GM20431 (cell line): ENCODE data around the gene NEU1.
"Not testable (repeated sequence)": the region's sequence is repeated elsewhere in the genome, so short reads cannot be mapped to it uniquely, and the experiment has no call there.

Source experiments
- in situ Hi-C: fragments of 300-500 bp; cut with MseI, MboI; formaldehyde crosslinking; loops from one replicate; pipeline ENCODE4 v1.15.0; 2020; ENCODE audit warnings: low sequenced_read_pairs; ENCODE audit not compliant: unreplicated experiment

NEU1 gene

DNA sequence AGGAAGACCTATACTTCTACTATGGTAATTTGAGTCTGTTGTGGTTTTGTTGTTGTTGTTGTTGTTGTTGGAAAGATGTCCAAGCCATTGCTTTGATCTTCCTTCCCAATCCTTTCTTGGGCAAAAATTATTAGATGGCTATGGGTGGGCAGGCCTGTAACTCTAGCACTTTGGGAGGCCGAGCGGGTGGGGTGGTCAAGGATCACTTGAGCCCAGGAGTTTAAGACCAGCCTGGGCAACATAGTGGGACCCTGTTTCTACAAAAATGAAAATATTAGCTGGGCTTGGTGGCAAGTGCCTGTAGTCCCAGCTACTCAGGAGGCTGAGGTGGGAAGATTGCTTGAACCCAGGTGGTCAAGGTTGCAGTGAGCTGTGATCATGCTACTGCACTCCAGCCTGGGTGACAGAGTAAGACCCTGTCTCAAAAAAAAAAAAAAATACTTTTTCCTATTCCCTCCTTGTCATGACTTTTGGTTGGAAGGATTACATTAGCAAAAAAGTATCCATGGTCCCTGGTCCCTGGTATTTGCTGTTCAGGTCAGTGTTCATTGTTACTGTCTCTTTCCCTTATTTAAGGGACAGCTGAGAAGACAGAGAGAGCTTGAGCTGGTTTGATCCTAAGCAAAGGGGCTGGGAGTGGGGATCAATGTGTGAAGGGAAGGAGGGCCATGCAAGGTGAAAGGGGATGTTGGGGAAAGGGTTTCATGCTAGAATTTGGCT, 11.7 kb downstream of the NEU1 start:
- in situ Hi-C loops, result no loop called here

DNA sequence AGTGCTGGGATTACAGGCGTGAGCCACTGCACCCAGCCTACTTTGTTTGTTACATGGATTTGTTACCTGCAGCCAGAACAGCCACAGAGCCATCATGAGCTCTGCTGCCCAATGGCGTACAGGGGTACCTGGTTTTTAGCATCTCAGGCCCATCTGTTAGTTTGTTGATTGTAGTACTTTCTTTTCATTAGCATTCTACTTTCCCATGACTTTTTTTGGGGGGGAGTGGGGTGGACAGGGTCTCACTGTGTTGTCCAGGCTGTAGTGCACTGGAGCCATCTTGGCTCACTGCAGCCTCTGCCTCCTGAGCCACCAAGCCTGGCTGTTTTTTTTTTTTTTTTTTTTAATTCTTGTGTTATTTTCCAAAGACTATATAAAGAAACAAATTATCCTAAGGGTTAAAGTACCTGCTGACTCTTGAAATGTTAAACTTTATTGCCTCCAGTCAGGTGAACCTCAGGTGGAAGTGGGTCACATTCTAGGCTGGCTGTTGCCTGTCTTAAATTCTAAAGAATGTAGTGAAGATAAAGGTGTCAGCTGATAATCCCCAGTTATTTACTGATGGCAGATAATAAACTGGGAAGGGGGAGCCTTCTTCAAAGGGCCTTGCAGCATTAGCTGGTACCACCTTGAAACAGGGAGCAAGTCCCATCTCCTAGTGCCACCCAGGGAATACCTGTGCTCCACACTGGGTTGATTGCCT, 15.2 kb downstream of the NEU1 start:
- in situ Hi-C loops, result no loop called here

DNA sequence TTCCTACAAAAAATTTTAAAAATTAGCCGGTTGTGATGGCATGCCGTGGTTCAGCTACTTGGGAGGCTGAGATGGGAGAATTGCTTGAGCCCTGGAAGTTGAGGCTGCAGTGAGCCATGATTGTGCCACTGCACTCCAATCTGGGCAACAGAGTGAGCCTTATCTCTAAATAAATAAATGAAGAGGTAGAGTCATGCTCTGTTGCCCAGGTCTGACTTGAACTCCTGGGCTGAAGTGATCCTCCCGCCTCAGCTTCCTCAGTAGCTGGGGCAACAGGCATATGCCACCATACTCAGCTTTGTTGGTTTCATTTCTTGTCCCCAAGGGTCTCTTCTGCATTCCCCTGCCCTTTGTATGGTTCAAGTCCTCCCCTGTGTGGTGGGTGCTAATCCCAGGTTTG, 18.1 kb downstream of the NEU1 start:
- in situ Hi-C loops, result no loop called here

DNA sequence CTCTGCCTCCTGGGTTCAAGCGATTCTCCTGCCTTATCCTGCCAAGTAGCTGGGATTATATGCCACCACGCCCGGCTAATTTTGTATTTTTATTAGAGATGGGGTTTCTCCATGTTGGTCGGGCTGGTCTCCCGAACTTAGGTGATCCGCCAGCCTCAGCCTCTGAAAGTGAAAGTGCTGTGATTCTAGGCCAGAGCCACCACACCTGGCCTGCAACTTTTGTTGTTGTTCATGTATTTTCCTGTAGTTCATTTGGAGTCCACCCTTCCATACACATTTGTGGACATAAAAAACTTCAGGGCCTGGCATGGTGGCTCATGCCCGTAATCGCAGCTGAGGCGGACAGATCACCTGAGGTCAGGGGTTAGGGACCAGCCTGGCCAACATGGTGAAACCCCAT, 20.6 kb downstream of the NEU1 start:
- in situ Hi-C loops, result no loop called here

DNA sequence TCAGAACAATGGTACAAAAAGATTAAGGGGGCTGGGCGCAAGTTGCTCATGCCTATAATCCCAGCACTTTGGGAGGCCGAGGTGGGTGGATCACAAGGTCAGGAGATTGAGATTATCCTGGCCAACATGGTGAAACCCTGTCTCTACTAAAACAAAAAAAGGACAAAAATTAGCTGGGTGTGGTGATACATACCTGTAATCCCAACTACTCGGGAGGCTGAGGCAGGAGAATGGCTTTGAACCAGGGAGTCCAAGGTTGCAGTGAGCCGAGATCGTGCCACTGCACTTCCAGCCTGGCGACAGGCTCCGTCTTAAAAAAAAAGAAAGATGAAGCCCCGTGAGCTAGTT, 22.9 kb downstream of the NEU1 start:
- in situ Hi-C loops, result not testable (repeated sequence)

DNA sequence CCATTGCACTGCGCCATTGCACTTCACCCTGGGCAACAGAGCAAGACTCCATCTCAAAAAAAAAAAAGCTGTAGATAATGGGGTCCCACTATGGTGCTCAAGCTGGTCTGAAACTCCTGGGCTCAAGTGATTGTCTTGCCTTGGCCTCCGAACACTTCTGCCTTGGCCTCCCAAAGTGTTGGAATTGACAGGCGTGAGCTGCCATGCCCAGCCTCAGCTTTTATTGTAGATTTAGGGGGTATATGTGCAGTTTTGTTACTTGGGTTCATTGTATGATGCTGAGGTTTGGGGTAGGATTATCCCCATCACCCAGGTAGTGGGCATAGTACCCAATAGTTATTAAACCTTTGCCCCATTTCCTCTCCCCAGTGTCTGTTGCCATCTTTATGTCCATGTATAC, 23.7 kb downstream of the NEU1 start:
- in situ Hi-C loops, result no loop called here

DNA sequence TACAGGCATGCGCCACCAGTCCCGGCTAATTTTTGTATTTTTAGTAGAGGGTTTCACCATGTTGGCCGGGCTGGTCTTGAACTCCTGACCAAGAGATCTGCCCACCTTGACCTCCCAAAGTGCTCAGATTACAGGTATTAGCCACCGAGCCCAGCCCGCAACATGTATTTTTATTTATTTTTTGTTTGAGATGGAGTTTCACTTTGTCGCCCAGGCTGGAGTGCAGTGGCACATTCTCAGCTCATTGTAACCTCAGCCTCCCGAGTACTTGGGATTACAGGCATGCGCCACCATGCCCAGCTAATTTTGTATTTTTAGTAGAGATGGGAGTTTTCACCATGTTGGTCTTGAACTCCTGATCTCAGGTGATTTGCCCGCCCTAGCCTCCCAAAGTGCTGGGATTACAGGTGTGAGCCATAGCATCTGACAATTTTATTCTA, 24.5 kb downstream of the NEU1 start:
- in situ Hi-C loops, result not testable (repeated sequence)

DNA sequence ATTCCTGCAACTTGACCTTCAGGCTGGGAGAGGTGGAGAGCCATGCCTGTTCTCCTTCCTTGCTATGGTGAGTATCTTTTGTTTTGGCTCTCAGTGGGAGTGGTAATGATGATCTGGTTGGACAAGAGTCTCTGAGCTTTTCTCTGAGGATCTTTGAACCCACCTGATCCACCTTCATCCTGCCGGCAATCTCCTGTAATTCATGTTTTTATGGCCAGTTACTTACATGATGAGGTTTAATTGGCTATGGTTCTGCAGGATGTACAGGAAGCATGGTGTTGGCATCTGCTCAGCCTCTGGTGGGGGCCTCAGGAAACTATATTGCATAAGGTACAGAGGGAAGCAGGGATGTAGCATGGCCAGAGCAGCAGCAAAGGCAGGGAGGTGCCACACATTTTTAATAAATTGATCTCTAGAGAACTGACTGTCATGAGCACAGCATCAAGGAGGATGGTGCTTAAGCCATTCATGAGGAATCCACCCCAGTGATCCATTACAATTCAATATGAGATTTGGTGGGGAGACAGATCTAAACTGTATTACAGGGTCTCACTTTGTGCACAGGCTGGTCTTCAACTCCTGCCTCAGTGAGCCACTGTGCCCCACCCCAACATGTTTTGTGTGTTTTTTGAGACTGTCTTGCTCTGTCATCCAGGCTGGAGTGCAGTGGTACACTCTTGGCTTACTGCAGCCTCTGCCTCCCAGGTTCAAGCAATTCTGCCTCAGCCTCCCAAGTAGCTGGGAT, 25.1 kb downstream of the NEU1 start:
- in situ Hi-C loops, result no loop called here

DNA sequence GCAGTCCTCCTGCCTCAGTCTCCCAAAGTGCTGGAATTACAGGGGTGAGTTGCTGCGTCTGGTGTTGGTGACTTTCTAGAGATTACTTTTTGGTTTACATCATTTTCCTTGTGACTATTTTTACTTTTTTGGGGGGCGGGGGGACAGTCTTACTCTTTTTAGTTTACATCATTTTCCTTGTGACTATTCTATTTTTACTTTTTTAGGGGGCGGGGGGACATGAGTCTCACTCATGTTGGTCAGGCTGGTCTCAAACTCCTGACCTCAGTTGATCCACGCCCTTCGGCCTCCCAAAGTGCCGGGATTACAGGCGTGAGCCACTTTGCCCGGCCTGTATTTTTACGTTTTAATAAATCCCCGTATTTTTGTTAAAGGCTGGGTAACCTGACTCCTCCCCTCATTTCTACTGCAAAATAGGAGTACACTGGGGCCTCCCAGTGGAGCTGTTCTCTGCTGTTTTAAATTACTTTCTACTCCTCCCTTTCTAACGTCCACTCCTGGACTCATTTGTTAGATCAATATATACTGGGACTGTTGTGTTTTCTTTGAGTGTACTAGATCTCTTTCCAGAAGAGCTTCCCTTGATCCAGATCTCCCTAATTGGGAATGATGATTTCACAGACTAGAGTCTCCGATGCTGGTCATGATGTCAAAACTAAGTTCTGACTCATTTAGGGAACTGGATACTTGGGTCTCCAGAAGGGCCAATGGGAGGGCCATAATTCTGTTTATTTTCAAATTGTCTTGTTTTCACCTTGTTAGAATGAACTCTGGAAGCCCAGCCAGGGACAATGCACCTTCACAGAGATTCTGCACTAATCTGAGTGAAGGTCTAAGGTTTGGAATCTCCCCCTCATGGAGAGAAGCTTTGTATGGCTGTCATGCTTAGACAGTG, 25.9 kb downstream of the NEU1 start:
- in situ Hi-C loops, result no loop called here

DNA sequence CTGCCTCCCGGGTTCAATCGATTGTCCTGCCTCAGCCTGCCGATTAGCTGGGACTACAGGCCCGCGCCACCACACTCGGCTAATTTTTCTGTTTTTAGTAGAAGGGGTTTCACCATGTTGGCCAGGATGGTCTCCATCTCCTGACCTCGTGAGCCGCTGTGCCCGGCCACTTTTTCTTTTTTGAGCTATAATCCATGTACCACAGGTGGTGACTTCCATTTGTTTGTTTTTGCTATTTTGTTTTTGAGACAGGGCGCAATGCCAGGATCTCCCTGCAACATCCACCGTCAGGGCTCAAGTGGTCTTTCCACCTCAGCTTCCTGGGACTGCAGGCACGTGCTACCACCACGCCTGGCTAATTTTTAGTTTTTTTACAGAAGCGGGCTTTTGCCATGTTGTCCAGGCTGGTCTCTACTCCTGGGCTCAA, 26.6 kb downstream of the NEU1 start:
- in situ Hi-C loops, result no loop called here

DNA sequence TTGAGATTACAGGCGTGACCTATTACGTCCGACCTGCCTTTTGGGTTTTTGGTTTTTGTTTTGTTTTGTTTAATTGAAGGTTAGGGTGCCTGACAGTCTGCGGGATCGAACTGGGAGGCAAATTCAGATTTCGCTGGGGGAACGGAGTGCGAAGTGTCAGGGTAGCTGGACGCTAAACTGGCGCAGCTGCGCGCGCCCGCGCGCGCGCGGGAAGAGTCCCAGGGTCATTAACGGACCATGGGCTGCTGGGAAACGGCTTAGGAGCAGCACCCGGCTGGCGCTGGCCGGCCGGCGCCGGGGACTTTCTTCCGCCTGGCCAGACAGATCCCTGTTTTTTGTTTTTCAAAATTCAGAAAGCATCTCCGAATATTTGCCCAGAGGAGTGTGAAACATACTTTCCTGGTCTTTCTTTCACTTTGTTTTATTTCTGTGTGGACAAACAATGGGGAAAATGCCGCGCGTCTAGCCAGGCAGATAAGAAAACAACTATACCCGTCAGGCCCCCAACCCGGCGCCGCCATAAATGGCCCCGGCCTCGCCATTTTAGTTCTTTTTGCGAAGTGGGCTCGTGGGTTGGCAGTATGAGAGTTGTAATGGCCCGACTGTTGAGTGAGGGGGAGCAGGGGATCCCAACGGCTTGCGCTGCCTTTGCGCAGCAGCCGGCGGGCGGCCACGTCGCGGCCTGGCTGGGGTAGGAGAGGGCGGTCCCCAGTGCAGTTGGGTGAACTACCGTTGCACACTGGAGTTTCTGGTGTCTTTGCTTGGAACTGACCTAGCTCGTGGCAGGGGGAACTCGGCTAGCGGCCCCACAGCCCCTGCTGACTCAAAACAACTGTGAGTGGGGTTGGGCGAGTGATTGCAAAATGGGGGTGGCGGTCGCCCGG, 28.0 kb downstream of the NEU1 start:
- in situ Hi-C loops, result no loop called here

DNA sequence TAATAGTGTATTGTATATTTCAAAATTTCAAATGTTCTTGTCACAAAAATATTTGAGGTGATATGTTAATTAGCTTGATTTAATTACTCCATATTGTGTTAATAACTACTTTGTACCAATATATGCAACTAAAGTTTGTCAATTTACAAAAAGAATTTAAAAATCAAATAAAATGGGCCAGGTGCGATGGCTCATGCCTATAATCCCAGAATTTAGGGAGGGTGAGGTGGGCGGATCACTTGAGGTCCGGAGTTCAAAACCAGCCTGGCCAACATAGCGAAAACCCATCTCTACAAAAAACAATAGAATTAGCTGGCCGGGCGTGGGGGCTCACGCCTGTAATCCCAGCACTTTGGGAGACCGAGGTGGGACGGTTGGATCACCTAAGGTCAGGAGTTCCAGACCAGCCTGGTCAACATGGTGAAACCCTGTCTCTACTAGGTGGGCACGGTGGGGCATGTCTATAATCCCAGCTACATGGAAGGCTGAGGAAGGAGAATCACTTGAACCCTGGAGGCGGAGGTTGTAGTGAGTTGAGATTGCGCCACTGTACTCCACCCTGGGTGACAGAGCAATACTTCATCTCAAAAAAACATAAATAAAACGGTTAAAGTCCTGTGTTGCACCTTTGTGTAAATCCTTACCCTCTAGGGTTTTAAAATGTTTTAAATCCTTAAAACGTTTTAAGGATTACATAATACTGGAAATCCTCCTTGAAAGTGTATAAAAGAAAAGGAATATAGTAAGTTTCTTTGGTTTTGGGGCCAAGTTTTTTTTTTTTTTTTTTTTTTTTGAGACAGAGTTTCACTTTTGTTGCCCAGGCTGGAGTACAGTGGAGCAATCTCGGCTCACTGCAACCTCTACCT, 31.0 kb downstream of the NEU1 start:
- in situ Hi-C loops, result no loop called here

DNA sequence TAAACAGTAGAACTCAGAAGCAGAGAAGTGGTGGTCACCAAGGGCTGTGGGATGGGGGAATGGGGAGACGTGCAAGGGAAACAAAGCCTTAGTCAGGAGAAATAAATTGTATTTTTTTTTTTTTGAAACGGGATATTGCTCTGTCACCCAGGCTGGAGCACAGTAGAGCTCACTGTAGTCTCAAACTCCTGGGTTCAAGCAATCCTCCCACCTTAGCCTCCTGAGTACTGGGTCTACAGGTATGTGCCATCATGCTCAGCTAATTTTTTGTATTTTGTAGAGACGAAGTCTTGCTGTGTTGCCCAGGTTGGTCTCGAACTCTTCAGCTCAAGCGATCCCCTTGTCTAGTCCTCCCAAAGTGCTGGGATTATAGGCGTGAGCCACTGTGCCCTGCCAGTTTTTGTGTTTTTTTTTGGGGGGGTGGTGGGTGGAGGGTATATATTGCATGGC, 31.7 kb downstream of the NEU1 start:
- in situ Hi-C loops, result no loop called here

DNA sequence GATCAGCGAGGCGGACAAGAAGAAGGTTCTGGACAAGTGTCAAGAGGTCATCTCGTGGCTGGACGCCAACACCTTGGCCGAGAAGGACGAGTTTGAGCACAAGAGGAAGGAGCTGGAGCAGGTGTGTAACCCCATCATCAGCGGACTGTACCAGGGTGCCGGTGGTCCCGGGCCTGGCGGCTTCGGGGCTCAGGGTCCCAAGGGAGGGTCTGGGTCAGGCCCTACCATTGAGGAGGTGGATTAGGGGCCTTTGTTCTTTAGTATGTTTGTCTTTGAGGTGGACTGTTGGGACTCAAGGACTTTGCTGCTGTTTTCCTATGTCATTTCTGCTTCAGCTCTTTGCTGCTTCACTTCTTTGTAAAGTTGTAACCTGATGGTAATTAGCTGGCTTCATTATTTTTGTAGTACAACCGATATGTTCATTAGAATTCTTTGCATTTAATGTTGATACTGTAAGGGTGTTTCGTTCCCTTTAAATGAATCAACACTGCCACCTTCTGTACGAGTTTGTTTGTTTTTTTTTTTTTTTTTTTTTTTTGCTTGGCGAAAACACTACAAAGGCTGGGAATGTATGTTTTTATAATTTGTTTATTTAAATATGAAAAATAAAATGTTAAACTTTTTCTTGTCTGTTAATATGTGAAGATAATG, 32.9 kb downstream of the NEU1 start:
- in situ Hi-C loops, result no loop called here

DNA sequence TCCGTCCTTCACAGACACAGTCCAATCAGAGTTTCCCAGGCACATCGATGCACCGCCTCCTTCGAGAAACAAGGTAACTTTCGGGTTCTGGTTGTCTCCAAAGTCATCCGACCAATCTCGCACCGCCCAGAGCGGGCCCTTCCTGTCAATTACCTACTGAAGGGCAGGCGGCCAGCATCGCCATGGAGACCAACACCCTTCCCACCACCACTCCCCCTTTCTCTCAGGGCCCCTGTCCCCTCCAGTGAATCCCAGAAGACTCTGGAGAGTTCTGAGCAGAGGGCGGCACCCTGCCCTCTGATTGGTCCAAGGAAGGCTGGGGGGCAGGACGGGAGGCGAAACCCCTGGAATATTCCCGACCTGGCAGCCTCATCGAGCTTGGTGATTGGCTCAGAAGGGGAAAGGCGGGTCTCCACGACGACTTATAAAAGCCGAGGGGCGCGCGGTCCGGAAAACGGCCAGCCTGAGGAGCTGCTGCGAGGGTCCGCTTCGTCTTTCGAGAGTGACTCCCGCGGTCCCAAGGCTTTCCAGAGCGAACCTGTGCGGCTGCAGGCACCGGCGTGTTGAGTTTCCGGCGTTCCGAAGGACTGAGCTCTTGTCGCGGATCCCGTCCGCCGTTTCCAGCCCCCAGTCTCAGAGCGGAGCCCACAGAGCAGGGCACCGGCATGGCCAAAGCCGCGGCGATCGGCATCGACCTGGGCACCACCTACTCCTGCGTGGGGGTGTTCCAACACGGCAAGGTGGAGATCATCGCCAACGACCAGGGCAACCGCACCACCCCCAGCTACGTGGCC, 35.1 kb downstream of the NEU1 start, which contains the start of gene HSPA1B:
TSS of gene HSPA1B (plus strand) at position 453 of the 794 bp plus-strand sequence. CDS start at position 666, 213 bp downstream.
- in situ Hi-C loops, result no loop called here

DNA sequence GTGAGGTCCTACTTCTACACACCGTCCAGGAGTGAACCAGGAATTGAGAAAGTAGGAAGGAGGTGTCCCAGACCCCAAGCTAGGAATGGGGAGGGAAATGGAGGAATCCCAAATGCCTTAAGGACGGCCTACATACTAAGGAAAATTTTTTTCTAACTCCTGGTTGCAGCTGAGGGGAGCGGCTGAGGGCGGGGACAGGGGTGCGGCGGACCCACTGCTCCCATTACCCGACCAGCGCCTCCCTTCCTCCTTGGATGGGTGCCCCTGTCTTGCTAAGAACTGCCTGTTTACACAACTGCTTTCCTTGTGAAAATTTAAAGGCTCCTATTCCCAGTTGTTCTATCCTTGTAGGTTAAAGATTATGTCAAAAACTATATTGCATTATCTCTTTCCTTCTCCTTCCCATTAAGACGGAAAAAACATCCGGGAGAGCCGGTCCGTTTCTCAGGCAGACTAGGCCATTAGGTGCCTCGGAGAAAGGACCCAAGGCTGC, 35.8 kb downstream of the NEU1 start:
- in situ Hi-C loops, result no loop called here

DNA sequence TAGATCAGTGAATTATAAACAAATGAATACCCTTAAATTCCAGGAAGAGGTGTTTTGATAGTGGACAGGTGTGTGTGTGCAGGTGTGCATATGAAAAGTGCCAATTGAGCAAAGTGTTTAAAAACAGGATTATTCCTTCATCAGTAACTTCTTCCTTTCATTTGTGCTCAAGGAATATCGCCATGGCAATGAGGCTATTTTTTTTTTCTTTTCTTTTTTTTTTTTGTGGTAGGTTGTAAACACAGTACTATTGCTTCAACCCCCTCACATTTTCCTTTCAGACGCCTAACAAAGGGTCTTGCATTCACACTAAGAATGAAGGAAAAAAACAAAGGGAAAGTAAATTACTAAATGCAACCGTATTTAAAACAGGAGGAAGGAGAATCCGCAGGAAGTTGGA, 37.1 kb downstream of the NEU1 start:
- in situ Hi-C loops, result no loop called here
